B cell (primary cell): ENCODE data around the gene GABPB2.

Source experiments
- EZH2 ChIP-seq: IDR thresholded peaks from 2 replicates; pipeline ENCODE4 v1.6.1; 2012; ENCODE audit warnings: borderline replicate concordance, low read depth, mild to moderate bottlenecking, moderate library complexity, low read length; ENCODE audit not compliant: insufficient read depth, poor library complexity, severe bottlenecking
- TF ChIP-seq, protein P1 (sequence below): fragments of 200-600 bp; IDR thresholded peaks from one replicate; pipeline ENCODE4 v1.8.0; 2022; ENCODE audit warnings: antibody characterized with exemption, mild to moderate bottlenecking

DNA sequence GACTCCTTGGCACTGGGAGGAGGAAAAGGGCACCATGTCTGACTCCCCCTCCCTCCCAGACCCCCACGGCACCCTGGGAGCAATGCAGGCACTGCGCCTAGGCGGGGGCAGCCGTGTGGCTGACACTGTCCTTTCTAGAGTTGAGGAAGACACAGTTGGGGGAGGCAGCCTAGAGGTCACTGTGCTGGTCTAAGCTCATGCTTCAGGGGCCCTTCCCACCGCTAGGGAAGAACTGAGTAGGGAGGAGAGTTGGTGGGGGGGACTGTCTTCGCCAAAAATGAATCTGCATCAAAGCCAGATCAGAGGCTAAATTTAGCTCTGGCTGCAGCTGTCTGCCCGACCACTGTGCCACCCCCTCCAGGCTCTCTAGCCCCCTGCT lies 72.5 kb downstream of the GABPB2 start:
- TF ChIP-seq, protein P1, sequence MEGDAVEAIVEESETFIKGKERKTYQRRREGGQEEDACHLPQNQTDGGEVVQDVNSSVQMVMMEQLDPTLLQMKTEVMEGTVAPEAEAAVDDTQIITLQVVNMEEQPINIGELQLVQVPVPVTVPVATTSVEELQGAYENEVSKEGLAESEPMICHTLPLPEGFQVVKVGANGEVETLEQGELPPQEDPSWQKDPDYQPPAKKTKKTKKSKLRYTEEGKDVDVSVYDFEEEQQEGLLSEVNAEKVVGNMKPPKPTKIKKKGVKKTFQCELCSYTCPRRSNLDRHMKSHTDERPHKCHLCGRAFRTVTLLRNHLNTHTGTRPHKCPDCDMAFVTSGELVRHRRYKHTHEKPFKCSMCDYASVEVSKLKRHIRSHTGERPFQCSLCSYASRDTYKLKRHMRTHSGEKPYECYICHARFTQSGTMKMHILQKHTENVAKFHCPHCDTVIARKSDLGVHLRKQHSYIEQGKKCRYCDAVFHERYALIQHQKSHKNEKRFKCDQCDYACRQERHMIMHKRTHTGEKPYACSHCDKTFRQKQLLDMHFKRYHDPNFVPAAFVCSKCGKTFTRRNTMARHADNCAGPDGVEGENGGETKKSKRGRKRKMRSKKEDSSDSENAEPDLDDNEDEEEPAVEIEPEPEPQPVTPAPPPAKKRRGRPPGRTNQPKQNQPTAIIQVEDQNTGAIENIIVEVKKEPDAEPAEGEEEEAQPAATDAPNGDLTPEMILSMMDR: no peak
- TF ChIP-seq EZH2: no peak
